HEK293 (cell line): ENCODE measurements around the gene SMTNL1.

Experiments
- CTCF ChIA-PET: fragments of 350-600 bp; formaldehyde crosslinking; extraction: SDS; loops from one replicate; lab custom pipeline; 2021; ENCODE audit warnings: antibody characterized with exemption; lab: Yijun Ruan, JAX
- POLR2A ChIA-PET: fragments of 300-600 bp; formaldehyde crosslinking; extraction: SDS; loops from one replicate; lab custom pipeline; 2020; ENCODE audit warnings: antibody characterized with exemption, inconsistent platforms; lab: Yijun Ruan, JAX
- H3K27ac ChIP-seq: fragments of 200-500 bp; sonication (Bioruptor generic); 2 replicates; pipeline ENCODE4 v1.5.1; 2014; ENCODE audit warnings: low read depth, low read length, control low read depth, inconsistent platforms; ENCODE audit errors: extremely low read depth
- H3K36me3 ChIP-seq, 2 experiments: fragments of 200-500 bp in 1 of 2; sonication (Bioruptor generic) in 1 of 2; 1 replicate in 1 of 2; 2 replicates in 1 of 2; pipeline ENCODE4 v1.5.1; 2014 to 2017; ENCODE audit warnings: inconsistent platforms in 2 of 2, low read length in 2 of 2; ENCODE audit not compliant: control insufficient read depth in 2 of 2, insufficient read depth in 1 of 2
- H3K4me1 ChIP-seq: fragments of 200-500 bp; sonication (Bioruptor generic); 2 replicates; pipeline ENCODE4 v1.5.1; 2014; ENCODE audit warnings: mild to moderate bottlenecking, low read length, inconsistent platforms; ENCODE audit not compliant: control insufficient read depth, insufficient read depth
- H3K4me3 ChIP-seq: 2 replicates; pipeline ENCODE4 v1.5.1; 2011; ENCODE audit warnings: low read depth, mild to moderate bottlenecking, control low read depth, low read length, moderate library complexity
- H3K9me3 ChIP-seq: fragments of 200-500 bp; sonication (Bioruptor generic); 2 replicates; pipeline ENCODE4 v1.5.1; 2014; ENCODE audit warnings: low read depth, low read length, inconsistent platforms; ENCODE audit not compliant: control insufficient read depth, insufficient read depth
- IKZF3 ChIP-seq: fragments of 450-650 bp; IDR thresholded peaks from 2 replicates; pipeline ENCODE4 v1.5.0; 2018; ENCODE audit warnings: missing biosample characterization, mild to moderate bottlenecking, missing genetic modification characterization, moderate library complexity
- PRDM1 ChIP-seq: fragments of 450-650 bp; formaldehyde crosslinking; IDR thresholded peaks from 2 replicates; pipeline ENCODE4; 2016; ENCODE audit warnings: missing biosample characterization, missing genetic modification characterization
- PRDM2 ChIP-seq: fragments of 450-650 bp; formaldehyde crosslinking; IDR thresholded peaks from 2 replicates; pipeline ENCODE4 v1.5.1; 2016; ENCODE audit warnings: missing biosample characterization, missing genetic modification characterization, borderline replicate concordance
- ZNF16 ChIP-seq: fragments of 450-650 bp; formaldehyde crosslinking; IDR thresholded peaks from 2 replicates; pipeline ENCODE4 v1.5.1; 2016; ENCODE audit warnings: low read depth, missing biosample characterization, missing genetic modification characterization
- ZNF19 ChIP-seq: fragments of 450-650 bp; formaldehyde crosslinking; IDR thresholded peaks from 2 replicates; pipeline ENCODE4; 2016; ENCODE audit warnings: missing biosample characterization, missing genetic modification characterization, low read depth
- ZNF350 ChIP-seq: fragments of 450-650 bp; formaldehyde crosslinking; IDR thresholded peaks from 2 replicates; pipeline ENCODE4 v1.5.0; 2017; ENCODE audit warnings: missing biosample characterization, mild to moderate bottlenecking, missing genetic modification characterization
- TF ChIP-seq, protein P1 (sequence below): fragments of 450-650 bp; formaldehyde crosslinking; IDR thresholded peaks from 2 replicates; pipeline ENCODE4 v1.5.1; 2016; ENCODE audit warnings: missing biosample characterization, missing genetic modification characterization
- TF ChIP-seq, protein P2 (sequence below): fragments of 450-650 bp; formaldehyde crosslinking; IDR thresholded peaks from 2 replicates; pipeline ENCODE4 v1.5.1; 2016; ENCODE audit warnings: missing biosample characterization, missing genetic modification characterization
- TF ChIP-seq, protein P3 (sequence below): fragments of 450-650 bp; formaldehyde crosslinking; IDR thresholded peaks from 2 replicates; pipeline ENCODE4 v1.5.1; 2016; ENCODE audit warnings: missing biosample characterization, missing genetic modification characterization

SMTNL1 gene

GRCh38 chr11:57506522-57506921 is 30.9 kb upstream of the SMTNL1 start:
- H3K4me1 ChIP-seq, result no peaks in the 10 kb centered on the region
- no peaks in the 10 kb centered on the region for H3K36me3 ChIP-seq
- no peak overlapping the region for H3K27ac ChIP-seq
- ChIA-PET CTCF (interaction anchor here (3.1 to 4.4 kb wide), 2 partner anchors 13 to 21 kb away, joined by 16 to 31 read pairs; no protein-coding TSS in a partner anchor), POLR2A (no interaction called here)
- no peak for TF ChIP-seq ZNF16 (tag by site-specific recombination)
- TF ChIP-seq ZNF350 (tag by site-specific recombination), result no peak
- no peak for TF ChIP-seq PRDM1 (tag by site-specific recombination)
- TF ChIP-seq ZNF19 (tag by site-specific recombination), result no peak
- TF ChIP-seq PRDM2 (tag by site-specific recombination), result no peak
- TF ChIP-seq, protein P1, sequence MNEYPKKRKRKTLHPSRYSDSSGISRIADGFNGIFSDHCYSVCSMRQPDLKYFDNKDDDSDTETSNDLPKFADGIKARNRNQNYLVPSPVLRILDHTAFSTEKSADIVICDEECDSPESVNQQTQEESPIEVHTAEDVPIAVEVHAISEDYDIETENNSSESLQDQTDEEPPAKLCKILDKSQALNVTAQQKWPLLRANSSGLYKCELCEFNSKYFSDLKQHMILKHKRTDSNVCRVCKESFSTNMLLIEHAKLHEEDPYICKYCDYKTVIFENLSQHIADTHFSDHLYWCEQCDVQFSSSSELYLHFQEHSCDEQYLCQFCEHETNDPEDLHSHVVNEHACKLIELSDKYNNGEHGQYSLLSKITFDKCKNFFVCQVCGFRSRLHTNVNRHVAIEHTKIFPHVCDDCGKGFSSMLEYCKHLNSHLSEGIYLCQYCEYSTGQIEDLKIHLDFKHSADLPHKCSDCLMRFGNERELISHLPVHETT (tag by site-specific recombination), result no peak
- TF ChIP-seq IKZF3 (tag by site-specific recombination), result no peak
- TF ChIP-seq, protein P2, sequence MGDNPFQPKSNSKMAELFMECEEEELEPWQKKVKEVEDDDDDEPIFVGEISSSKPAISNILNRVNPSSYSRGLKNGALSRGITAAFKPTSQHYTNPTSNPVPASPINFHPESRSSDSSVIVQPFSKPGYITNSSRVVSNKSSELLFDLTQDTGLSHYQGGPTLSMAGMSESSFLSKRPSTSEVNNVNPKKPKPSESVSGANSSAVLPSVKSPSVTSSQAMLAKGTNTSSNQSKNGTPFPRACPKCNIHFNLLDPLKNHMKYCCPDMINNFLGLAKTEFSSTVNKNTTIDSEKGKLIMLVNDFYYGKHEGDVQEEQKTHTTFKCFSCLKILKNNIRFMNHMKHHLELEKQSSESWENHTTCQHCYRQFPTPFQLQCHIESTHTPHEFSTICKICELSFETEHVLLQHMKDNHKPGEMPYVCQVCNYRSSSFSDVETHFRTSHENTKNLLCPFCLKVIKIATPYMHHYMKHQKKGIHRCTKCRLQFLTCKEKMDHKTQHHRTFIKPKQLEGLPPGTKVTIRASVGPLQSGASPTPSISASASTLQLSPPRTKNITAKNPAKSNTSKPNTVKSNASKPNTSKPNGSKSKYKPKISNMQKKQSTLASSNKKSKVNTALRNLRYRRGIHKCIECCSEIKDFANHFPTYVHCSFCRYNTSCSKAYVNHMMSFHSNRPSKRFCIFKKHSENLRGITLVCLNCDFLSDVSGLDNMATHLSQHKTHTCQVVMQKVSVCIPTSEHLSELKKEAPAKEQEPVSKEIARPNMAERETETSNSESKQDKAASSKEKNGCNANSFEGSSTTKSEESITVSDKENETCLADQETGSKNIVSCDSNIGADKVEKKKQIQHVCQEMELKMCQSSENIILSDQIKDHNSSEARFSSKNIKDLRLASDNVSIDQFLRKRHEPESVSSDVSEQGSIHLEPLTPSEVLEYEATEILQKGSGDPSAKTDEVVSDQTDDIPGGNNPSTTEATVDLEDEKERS (tag by site-specific recombination), result no peak
- H3K9me3 ChIP-seq, result no peaks in the 10 kb centered on the region
- no peak overlapping the region for H3K4me3 ChIP-seq

GRCh38 chr11:57508341-57509170 is 28.8 kb upstream of the SMTNL1 start:
- Histone ChIP-seq H3K9me3 (no peaks in the 10 kb centered on the region), H3K4me3 (no peak overlapping the region), H3K27ac (no peak overlapping the region), H3K4me1 (no peaks in the 10 kb centered on the region)
- CTCF ChIA-PET, result interaction anchor here (0.6 to 1.5 kb wide), 2 partner anchors 15 to 23 kb away, joined by 4 to 8 read pairs; no protein-coding TSS in a partner anchor
- POLR2A ChIA-PET, result no interaction called here
- TF ChIP-seq, protein P3, sequence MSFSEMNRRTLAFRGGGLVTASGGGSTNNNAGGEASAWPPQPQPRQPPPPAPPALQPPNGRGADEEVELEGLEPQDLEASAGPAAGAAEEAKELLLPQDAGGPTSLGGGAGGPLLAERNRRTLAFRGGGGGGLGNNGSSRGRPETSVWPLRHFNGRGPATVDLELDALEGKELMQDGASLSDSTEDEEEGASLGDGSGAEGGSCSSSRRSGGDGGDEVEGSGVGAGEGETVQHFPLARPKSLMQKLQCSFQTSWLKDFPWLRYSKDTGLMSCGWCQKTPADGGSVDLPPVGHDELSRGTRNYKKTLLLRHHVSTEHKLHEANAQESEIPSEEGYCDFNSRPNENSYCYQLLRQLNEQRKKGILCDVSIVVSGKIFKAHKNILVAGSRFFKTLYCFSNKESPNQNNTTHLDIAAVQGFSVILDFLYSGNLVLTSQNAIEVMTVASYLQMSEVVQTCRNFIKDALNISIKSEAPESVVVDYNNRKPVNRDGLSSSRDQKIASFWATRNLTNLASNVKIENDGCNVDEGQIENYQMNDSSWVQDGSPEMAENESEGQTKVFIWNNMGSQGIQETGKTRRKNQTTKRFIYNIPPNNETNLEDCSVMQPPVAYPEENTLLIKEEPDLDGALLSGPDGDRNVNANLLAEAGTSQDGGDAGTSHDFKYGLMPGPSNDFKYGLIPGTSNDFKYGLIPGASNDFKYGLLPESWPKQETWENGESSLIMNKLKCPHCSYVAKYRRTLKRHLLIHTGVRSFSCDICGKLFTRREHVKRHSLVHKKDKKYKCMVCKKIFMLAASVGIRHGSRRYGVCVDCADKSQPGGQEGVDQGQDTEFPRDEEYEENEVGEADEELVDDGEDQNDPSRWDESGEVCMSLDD (tag by site-specific recombination), result no peak
- TF ChIP-seq, all 188 proteins: peak for 0
- no peaks in the 10 kb centered on the region for H3K36me3 ChIP-seq
